Bone marrow (tissue), 2 donors: ENCODE results near the gene JMJD4.
"Not testable (repeated sequence)": the region's sequence is repeated elsewhere in the genome, so short reads cannot be mapped to it uniquely, and the experiment has no call there.

Experiments
- DNase-seq, 2 donors: peaks; one replicate each; lab custom pipeline; 2025; lab: John Stamatoyannopoulos, UW

The JMJD4 gene

GRCh38 chr1:227733309-227733705 lies 1.8 kb downstream of the JMJD4 start:
- DNase-seq = no peak

- no peak for DNase-seq
Observed at GRCh38 chr1:227732586-227733308, 2.4 kb downstream of the JMJD4 start.

- no peak for DNase-seq
Observed at GRCh38 chr1:227731696-227732585, 3.2 kb downstream of the JMJD4 start.

- no peak for DNase-seq
Observed at GRCh38 chr1:227731241-227731677, 3.8 kb downstream of the JMJD4 start.

GRCh38 chr1:227730630-227731151 lies 4.4 kb downstream of the JMJD4 start:
- no peak for DNase-seq

- no peak for DNase-seq
Observed at GRCh38 chr1:227729881-227730629, 5.0 kb downstream of the JMJD4 start.

- no peak for DNase-seq
Observed at GRCh38 chr1:227729144-227729880, 5.8 kb downstream of the JMJD4 start.

- no peak for DNase-seq
Observed at GRCh38 chr1:227728892-227729143, 6.3 kb downstream of the JMJD4 start.

GRCh38 chr1:227728059-227728891 lies 6.8 kb downstream of the JMJD4 start:
- DNase-seq = no peak

- no peak for DNase-seq
Observed at GRCh38 chr1:227726924-227727599, 8.0 kb downstream of the JMJD4 start.

- no peak for DNase-seq
Observed at GRCh38 chr1:227726318-227726717, 8.8 kb downstream of the JMJD4 start.

GRCh38 chr1:227725046-227725445 lies 10.1 kb downstream of the JMJD4 start:
- DNase-seq = no peak

- DNase-seq = no peak
Observed at GRCh38 chr1:227723474-227723873, 11.6 kb downstream of the JMJD4 start.

- DNase-seq = no peak
Observed at GRCh38 chr1:227718932-227719331, 16.2 kb downstream of the JMJD4 start.

GRCh38 chr1:227712648-227713047 lies 22.5 kb downstream of the JMJD4 start:
- DNase-seq = no peak

GRCh38 chr1:227710474-227710873 lies 24.6 kb downstream of the JMJD4 start:
- DNase-seq = not testable (repeated sequence)

- DNase-seq = no peak
Observed at GRCh38 chr1:227709451-227709850, 25.7 kb downstream of the JMJD4 start.

- DNase-seq = no peak
Observed at GRCh38 chr1:227707846-227708245, 27.3 kb downstream of the JMJD4 start.

GRCh38 chr1:227701631-227702030 lies 33.5 kb downstream of the JMJD4 start:
- not testable (repeated sequence) for DNase-seq

- no peak for DNase-seq
Observed at GRCh38 chr1:227697321-227697864, 37.7 kb downstream of the JMJD4 start.
